Brain microvascular endothelial cell (primary cell): ENCODE measurements around the gene HNRNPA1.

ENCODE experiments used
- DNase-seq: peaks from one replicate; pipeline ENCODE4 v3.0.0-alpha.2; 2020
- H3K27ac ChIP-seq: fragments of 250-450 bp; sonication (Bioruptor Pico); 2 replicates; pipeline ENCODE4 v1.5.1; 2020; ENCODE audit warnings: mild to moderate bottlenecking, moderate library complexity
- H3K27me3 ChIP-seq: fragments of 250-450 bp; sonication (Bioruptor Pico); replicated peaks from 2 replicates; pipeline ENCODE4 v1.5.1; 2020; ENCODE audit warnings: mild to moderate bottlenecking
- H3K36me3 ChIP-seq: fragments of 250-450 bp; sonication (Bioruptor Pico); replicated peaks from 2 replicates; pipeline ENCODE4 v1.5.1; 2020; ENCODE audit warnings: mild to moderate bottlenecking
- H3K4me3 ChIP-seq: 2 replicates; pipeline ENCODE4 v1.5.1; 2011; ENCODE audit warnings: low read depth, mild to moderate bottlenecking, control low read depth, low read length, moderate library complexity
- CTCF ChIP-seq: IDR thresholded peaks from 2 replicates; pipeline ENCODE4 v1.5.1; 2011; ENCODE audit warnings: low read depth, mild to moderate bottlenecking, moderate library complexity, low read length, control low read depth, inconsistent platforms; ENCODE audit errors: missing control alignments
- in situ Hi-C: cut with HindIII; loops from 2 replicates; pipeline ENCODE4 v1.10.0; 2017; ENCODE audit warnings: low sequenced_read_pairs, low pct_ligation_motif_present

Gene HNRNPA1

GRCh38 chr12:54300225-54300731, 19.8 kb downstream of the HNRNPA1 start:
- peak overlapping the region; percentile 26 for H3K4me3 ChIP-seq
- no peak for DNase-seq
- H3K27ac ChIP-seq, result no peak overlapping the region
- peaks cover 27% of the 10 kb centered on the region for H3K27me3 ChIP-seq
- in situ Hi-C loops, result no loop called here
- no peak for TF ChIP-seq CTCF
- H3K36me3 ChIP-seq, result no peaks in the 10 kb centered on the region

- TF ChIP-seq CTCF, result no peak
- H3K27ac ChIP-seq, result no peak within 1 kb of the TSS
- H3K36me3 ChIP-seq, result no peaks in the 10 kb centered on the region
- peaks cover 27% of the 10 kb centered on the region for H3K27me3 ChIP-seq
- in situ Hi-C loops, result no loop called here
- peak; percentile 60 for DNase-seq
- H3K4me3 ChIP-seq, result peak within 1 kb of the TSS; percentile 26
Observed at GRCh38 chr12:54300732-54301427, 20.4 kb downstream of the HNRNPA1 start, which contains the start of gene NFE2. Gene NFE2, minus strand, starts transcription at chr12:54301015. Its CDS starts 5,767 bp downstream, at chr12:54295248.

GRCh38 chr12:54301428-54302048, 21.0 kb downstream of the HNRNPA1 start:
- H3K4me3 ChIP-seq, result no peak overlapping the region
- peaks cover 27% of the 10 kb centered on the region for H3K27me3 ChIP-seq
- no peak overlapping the region for H3K27ac ChIP-seq

GRCh38 chr12:54303640-54304039, 23.1 kb downstream of the HNRNPA1 start:
- no peak overlapping the region for H3K27ac ChIP-seq
- TF ChIP-seq CTCF, result no peak
- in situ Hi-C loops, result no loop called here
- no peaks in the 10 kb centered on the region for H3K36me3 ChIP-seq
- H3K27me3 ChIP-seq, result peaks cover 25% of the 10 kb centered on the region
- no peak for DNase-seq
- H3K4me3 ChIP-seq, result no peak overlapping the region

More at GRCh38 chr12:54301428-54302048, 21.0 kb downstream of the HNRNPA1 start:
- no peak for DNase-seq
- in situ Hi-C loops, result no loop called here
- no peak for TF ChIP-seq CTCF
- no peaks in the 10 kb centered on the region for H3K36me3 ChIP-seq

GRCh38 chr12:54304187-54304810, 23.8 kb downstream of the HNRNPA1 start:
- Histone ChIP-seq H3K36me3 (no peaks in the 10 kb centered on the region), H3K4me3 (no peak overlapping the region), H3K27ac (no peak overlapping the region), H3K27me3 (peaks cover 19% of the 10 kb centered on the region)
- in situ Hi-C loops, result no loop called here
- no peak for DNase-seq
- TF ChIP-seq CTCF, result no peak
